ENCODE measurements around the gene LAMB1.
"Not testable (repeated sequence)": the region's sequence is repeated elsewhere in the genome, so short reads cannot be mapped to it uniquely, and the experiment has no call there.

LAMB1 gene

DNA sequence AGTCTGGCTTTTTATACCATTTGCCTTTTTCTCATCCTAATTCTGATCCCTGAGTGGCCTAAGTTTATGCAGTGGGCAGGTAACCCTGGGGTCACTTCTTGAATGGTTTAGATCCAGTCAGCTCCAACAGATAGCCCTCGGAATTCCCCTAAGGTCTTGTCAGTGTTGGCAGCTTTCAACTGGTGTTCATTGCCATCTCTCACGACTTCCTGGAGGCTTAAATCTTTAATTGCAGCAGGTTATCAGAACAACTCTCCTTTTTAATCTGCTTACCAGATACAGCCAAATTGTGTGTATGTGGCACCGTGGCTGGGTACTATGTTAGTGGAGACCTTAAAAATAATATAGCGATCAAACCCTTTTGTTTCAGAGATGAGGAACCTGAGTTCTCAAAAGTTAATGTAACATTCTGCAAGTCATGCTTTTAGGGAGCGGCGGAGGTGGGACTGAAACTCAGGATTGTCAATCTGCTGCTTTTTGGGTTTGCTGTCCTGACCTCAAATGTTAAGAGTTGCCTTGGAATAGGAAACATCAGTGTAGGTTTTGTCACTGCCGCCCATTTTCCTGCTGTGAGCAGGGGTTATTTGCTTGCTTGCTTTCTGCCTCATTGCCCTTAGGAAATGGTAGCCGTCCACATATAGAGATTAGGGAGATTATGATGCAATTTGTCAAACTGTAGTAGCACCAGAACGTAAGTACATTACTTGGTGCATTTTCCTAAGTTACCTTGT is 111.2 kb downstream of the LAMB1 start:
- peak overlapping the region; percentile 77 for H3K4me2 ChIP-seq (ENCODE audit: low read length)
- TF ChIP-seq, protein P1, sequence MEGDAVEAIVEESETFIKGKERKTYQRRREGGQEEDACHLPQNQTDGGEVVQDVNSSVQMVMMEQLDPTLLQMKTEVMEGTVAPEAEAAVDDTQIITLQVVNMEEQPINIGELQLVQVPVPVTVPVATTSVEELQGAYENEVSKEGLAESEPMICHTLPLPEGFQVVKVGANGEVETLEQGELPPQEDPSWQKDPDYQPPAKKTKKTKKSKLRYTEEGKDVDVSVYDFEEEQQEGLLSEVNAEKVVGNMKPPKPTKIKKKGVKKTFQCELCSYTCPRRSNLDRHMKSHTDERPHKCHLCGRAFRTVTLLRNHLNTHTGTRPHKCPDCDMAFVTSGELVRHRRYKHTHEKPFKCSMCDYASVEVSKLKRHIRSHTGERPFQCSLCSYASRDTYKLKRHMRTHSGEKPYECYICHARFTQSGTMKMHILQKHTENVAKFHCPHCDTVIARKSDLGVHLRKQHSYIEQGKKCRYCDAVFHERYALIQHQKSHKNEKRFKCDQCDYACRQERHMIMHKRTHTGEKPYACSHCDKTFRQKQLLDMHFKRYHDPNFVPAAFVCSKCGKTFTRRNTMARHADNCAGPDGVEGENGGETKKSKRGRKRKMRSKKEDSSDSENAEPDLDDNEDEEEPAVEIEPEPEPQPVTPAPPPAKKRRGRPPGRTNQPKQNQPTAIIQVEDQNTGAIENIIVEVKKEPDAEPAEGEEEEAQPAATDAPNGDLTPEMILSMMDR (IDR thresholded peaks at IDR 0.05; ENCODE audit: low read depth, low read length), result no peak
- TF ChIP-seq EZH2phosphoT487 (IDR thresholded peaks at IDR 0.05; ENCODE audit: low read depth), result no peak
- H3K4me3 ChIP-seq (ENCODE audit: low read length), result peak overlapping the region; percentile 92
- no peaks in the 10 kb centered on the region for H3K27me3 ChIP-seq (ENCODE audit: low read depth, low read length)
- peaks cover 22% of the 10 kb centered on the region for H3K36me3 ChIP-seq (replicated peaks; ENCODE audit: low read depth, low read length)
- H3K27ac ChIP-seq (ENCODE audit: low read length), result peak overlapping the region; percentile 5; the same call in 1 of the 2 replicates
- H3K9ac ChIP-seq (ENCODE audit: low read length), result peak overlapping the region; percentile 78
- peaks cover 33% of the 10 kb centered on the region for H4K20me1 ChIP-seq (ENCODE audit: insufficient read depth, low read length)
- H3K4me1 ChIP-seq (ENCODE audit: low read length), result peaks cover 12% of the 10 kb centered on the region
- peaks cover 53% of the 10 kb centered on the region for H3K79me2 ChIP-seq (ENCODE audit: low read length)
- H3K9me3 ChIP-seq (ENCODE audit: insufficient read depth, low read length), result no peaks in the 10 kb centered on the region
- peak overlapping the region; percentile 35; the same call in 1 of the 2 replicates for H2AFZ ChIP-seq (ENCODE audit: low read depth, low read length)

DNA sequence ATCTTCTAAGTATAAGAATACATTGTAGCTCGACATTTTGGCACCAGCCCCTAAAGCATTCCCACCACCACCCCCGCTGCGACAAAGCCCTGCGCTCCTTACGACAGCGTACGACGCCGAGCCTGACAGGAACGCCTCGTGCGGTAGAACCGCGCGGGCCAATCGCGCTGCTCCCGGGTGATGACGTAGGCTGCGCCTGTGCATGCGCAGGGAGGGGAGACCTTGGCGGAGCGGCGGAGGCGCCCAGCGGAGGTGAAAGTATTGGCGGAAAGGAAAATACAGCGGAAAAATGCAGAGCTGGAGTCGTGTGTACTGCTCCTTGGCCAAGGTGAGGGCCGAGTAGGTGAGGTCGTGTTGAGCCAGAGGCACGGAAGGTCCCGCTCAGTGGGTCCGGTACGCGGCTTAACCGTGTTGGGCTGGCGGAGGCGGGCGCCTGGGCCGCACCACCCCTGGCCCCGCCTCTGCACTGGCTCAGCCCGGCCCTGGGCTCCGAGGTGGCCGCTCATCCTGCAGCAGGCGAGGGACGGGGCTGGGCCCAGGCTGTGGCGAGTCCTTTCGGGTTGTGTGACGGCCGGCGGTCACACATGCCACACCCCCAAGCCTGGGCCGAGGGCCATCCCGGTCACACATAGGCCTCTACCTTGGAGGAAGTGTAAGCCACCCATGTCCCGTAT is 111.9 kb downstream of the LAMB1 start, which contains the start of gene DLD:
DLD (plus strand) TSS at position 222 of the 674 bp plus-strand sequence; CDS start at position 290, 68 bp downstream.
- Histone ChIP-seq H3K9ac (ENCODE audit: low read length) (peak within 1 kb of the TSS; percentile 78), H3K9me3 (ENCODE audit: insufficient read depth, low read length) (no peaks in the 10 kb centered on the region), H4K20me1 (ENCODE audit: insufficient read depth, low read length) (peaks cover 33% of the 10 kb centered on the region), H3K27ac (ENCODE audit: low read length) (peak within 1 kb of the TSS; percentile 5; the same call in 1 of the 2 replicates), H3K79me2 (ENCODE audit: low read length) (peaks cover 49% of the 10 kb centered on the region), H3K4me3 (ENCODE audit: low read length) (peak within 1 kb of the TSS; percentile 92), H3K4me2 (ENCODE audit: low read length) (peak within 1 kb of the TSS; percentile 77), H2AFZ (ENCODE audit: low read depth, low read length) (peak within 1 kb of the TSS; percentile 81), H3K27me3 (ENCODE audit: low read depth, low read length) (peaks cover 4% of the 10 kb centered on the region; the same call in 1 of the 2 replicates), H3K4me1 (ENCODE audit: low read length) (peaks cover 12% of the 10 kb centered on the region), H3K36me3 (replicated peaks; ENCODE audit: low read depth, low read length) (peaks cover 22% of the 10 kb centered on the region)
- no peak for TF ChIP-seq EZH2phosphoT487 (IDR thresholded peaks at IDR 0.05; ENCODE audit: low read depth)
- TF ChIP-seq, protein P1 (IDR thresholded peaks at IDR 0.05; ENCODE audit: low read depth, low read length), result no peak

- Histone ChIP-seq H3K4me2 (ENCODE audit: low read length) (peak overlapping the region; percentile 66), H3K4me1 (ENCODE audit: low read length) (peaks cover 12% of the 10 kb centered on the region), H4K20me1 (ENCODE audit: insufficient read depth, low read length) (peaks cover 27% of the 10 kb centered on the region), H3K27me3 (ENCODE audit: low read depth, low read length) (peaks cover 4% of the 10 kb centered on the region; the same call in 1 of the 2 replicates), H3K36me3 (replicated peaks; ENCODE audit: low read depth, low read length) (peaks cover 17% of the 10 kb centered on the region), H3K9ac (ENCODE audit: low read length) (peak overlapping the region; percentile 78), H3K79me2 (ENCODE audit: low read length) (peaks cover 43% of the 10 kb centered on the region), H2AFZ (ENCODE audit: low read depth, low read length) (peak overlapping the region; percentile 81), H3K4me3 (ENCODE audit: low read length) (peak overlapping the region; percentile 92), H3K27ac (ENCODE audit: low read length) (no peak overlapping the region), H3K9me3 (ENCODE audit: insufficient read depth, low read length) (no peaks in the 10 kb centered on the region)
- no peak for TF ChIP-seq EZH2phosphoT487 (IDR thresholded peaks at IDR 0.05; ENCODE audit: low read depth)
- TF ChIP-seq, protein P1 (IDR thresholded peaks at IDR 0.05; ENCODE audit: low read depth, low read length), result no peak
Measured at GRCh38 chr7:107890493-107890961, 112.4 kb downstream of the LAMB1 start.

GRCh38 chr7:107889992-107890391 is 113.0 kb downstream of the LAMB1 start:
- Histone ChIP-seq H3K9ac (ENCODE audit: low read length) (no peak overlapping the region), H3K36me3 (replicated peaks; ENCODE audit: low read depth, low read length) (peaks cover 12% of the 10 kb centered on the region), H3K4me3 (ENCODE audit: low read length) (peak overlapping the region; percentile 92), H3K4me1 (ENCODE audit: low read length) (peaks cover 12% of the 10 kb centered on the region), H3K4me2 (ENCODE audit: low read length) (peak overlapping the region; percentile 66), H2AFZ (ENCODE audit: low read depth, low read length) (peak overlapping the region; percentile 81), H4K20me1 (ENCODE audit: insufficient read depth, low read length) (peaks cover 22% of the 10 kb centered on the region), H3K27ac (ENCODE audit: low read length) (no peak overlapping the region), H3K79me2 (ENCODE audit: low read length) (peaks cover 38% of the 10 kb centered on the region), H3K9me3 (ENCODE audit: insufficient read depth, low read length) (no peaks in the 10 kb centered on the region), H3K27me3 (ENCODE audit: low read depth, low read length) (peaks cover 4% of the 10 kb centered on the region; the same call in 1 of the 2 replicates)
- TF ChIP-seq EZH2phosphoT487 (IDR thresholded peaks at IDR 0.05; ENCODE audit: low read depth), result no peak
- TF ChIP-seq, protein P1 (IDR thresholded peaks at IDR 0.05; ENCODE audit: low read depth, low read length), result no peak

DNA sequence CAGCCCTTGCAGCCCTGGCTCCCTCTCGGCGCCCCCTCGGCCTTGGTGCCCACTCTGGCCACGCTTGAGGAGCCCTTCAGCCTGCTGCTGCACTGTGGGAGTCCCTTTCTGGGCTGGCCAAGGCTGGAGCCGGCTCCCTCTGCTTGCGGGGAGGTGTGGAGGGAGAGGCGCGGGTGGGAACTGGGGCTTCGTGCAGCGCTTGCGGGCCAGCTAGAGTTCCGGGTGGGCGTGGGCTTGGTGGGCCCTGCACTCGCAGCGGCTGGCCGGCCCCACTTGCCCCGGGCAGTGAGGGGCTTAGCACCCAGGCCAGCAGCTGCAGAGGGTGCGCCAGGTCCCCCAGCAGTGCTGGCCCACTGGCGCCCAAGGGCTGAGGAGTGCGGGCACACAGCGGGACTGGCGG is 115.1 kb downstream of the LAMB1 start:
- H2AFZ ChIP-seq (ENCODE audit: low read depth, low read length); H4K20me1 ChIP-seq (ENCODE audit: insufficient read depth, low read length); H3K4me2 ChIP-seq (ENCODE audit: low read length); H3K4me3 ChIP-seq (ENCODE audit: low read length); H3K27ac ChIP-seq (ENCODE audit: low read length); H3K9me3 ChIP-seq (ENCODE audit: insufficient read depth, low read length); H3K36me3 ChIP-seq (replicated peaks; ENCODE audit: low read depth, low read length); H3K9ac ChIP-seq (ENCODE audit: low read length): not testable (repeated sequence)
- H3K27me3 ChIP-seq (ENCODE audit: low read depth, low read length), result peaks cover 10% of the 10 kb centered on the region; the same call in 1 of the 2 replicates
- peaks cover 12% of the 10 kb centered on the region for H3K4me1 ChIP-seq (ENCODE audit: low read length)
- peaks cover 18% of the 10 kb centered on the region for H3K79me2 ChIP-seq (ENCODE audit: low read length)

Data from OCI-LY3 (cell line).